NB4 (cell line): ENCODE measurements around the gene NAXD.

ENCODE experiments used
- MYC ChIP-seq: IDR thresholded peaks from 2 replicates; pipeline ENCODE4 v1.6.1; 2011; ENCODE audit warnings: low read depth, low read length
- POLR2A ChIP-seq: IDR thresholded peaks from 2 replicates; pipeline ENCODE4 v1.6.1; 2011; ENCODE audit warnings: mild to moderate bottlenecking; ENCODE audit not compliant: insufficient read length; ENCODE audit errors: extremely low read depth
- TF ChIP-seq, protein P1 (sequence below): IDR thresholded peaks from one replicate; pipeline ENCODE4 v1.5.1; 2012; ENCODE audit warnings: low read depth, low read length
- TF ChIP-seq, protein P2 (sequence below): IDR thresholded peaks from 2 replicates; pipeline ENCODE4 v1.6.1; 2011; ENCODE audit warnings: low read depth, low read length

DNA sequence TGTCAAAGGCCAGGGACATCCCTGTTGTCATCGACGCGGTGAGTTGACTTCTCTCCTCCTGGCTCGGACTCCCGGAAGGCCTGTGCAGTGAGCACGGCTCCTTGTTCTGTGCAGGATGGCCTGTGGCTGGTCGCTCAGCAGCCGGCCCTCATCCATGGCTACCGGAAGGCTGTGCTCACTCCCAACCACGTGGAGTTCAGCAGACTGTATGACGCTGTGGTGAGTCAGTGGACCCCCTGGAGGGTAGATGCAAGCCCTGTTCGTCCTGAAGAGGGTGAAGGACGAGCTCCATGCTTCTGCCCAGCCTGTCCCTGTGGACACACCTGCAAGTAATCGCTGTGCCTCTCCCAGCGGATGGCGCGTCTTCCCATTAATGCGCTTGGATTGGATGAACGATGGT is 19.2 kb downstream of the NAXD start:
- TF ChIP-seq, protein P1, sequence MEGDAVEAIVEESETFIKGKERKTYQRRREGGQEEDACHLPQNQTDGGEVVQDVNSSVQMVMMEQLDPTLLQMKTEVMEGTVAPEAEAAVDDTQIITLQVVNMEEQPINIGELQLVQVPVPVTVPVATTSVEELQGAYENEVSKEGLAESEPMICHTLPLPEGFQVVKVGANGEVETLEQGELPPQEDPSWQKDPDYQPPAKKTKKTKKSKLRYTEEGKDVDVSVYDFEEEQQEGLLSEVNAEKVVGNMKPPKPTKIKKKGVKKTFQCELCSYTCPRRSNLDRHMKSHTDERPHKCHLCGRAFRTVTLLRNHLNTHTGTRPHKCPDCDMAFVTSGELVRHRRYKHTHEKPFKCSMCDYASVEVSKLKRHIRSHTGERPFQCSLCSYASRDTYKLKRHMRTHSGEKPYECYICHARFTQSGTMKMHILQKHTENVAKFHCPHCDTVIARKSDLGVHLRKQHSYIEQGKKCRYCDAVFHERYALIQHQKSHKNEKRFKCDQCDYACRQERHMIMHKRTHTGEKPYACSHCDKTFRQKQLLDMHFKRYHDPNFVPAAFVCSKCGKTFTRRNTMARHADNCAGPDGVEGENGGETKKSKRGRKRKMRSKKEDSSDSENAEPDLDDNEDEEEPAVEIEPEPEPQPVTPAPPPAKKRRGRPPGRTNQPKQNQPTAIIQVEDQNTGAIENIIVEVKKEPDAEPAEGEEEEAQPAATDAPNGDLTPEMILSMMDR, result no peak
- TF ChIP-seq MYC (peak; percentile 14; the same call in 1 of the 2 replicates), POLR2A (no peak)
- TF ChIP-seq, protein P2, sequence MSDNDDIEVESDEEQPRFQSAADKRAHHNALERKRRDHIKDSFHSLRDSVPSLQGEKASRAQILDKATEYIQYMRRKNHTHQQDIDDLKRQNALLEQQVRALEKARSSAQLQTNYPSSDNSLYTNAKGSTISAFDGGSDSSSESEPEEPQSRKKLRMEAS, result peak; percentile 70; the same call in 1 of the 2 replicates
